Keratinocyte (primary cell): ENCODE data around the gene TBCA. TPM values are rescaled to one million over a fixed set of nuclear protein-coding genes. Genes with fewer than 3 reads are reported as not detected.

Source experiments
- DNase-seq: peaks from one replicate; pipeline ENCODE4 v3.0.0-alpha.2; 2011; ENCODE audit warnings: low read depth, missing footprints, low spot score
- FAIRE-seq: peaks from 2 replicates; lab custom pipeline; 2011; peaks lifted over from hg19 to GRCh38; lab: Jason Lieb, UNC
- H2AFZ ChIP-seq: 2 replicates; pipeline ENCODE4 v1.6.0; 2012; ENCODE audit warnings: low read length, control low read depth, inconsistent platforms; ENCODE audit not compliant: control insufficient read depth
- H3K27ac ChIP-seq: 2 replicates; pipeline ENCODE4 v1.5.1; 2011; ENCODE audit warnings: low read length; ENCODE audit not compliant: control insufficient read depth, insufficient read depth
- H3K27me3 ChIP-seq: 3 replicates; pipeline ENCODE4 v1.6.0; 2011; ENCODE audit warnings: low read length; ENCODE audit not compliant: control insufficient read depth, insufficient read depth; ENCODE audit errors: extremely low read depth
- H3K36me3 ChIP-seq, 2 experiments: 2 replicates in 1 of 2; 3 replicates in 1 of 2; pipeline ENCODE4 v1.5.1; 2011; ENCODE audit warnings: low read length in 2 of 2, mild to moderate bottlenecking in 1 of 2; ENCODE audit not compliant: control insufficient read depth in 2 of 2, insufficient read depth in 2 of 2; ENCODE audit errors: extremely low read depth in 1 of 2
- H3K4me1 ChIP-seq: 3 replicates; pipeline ENCODE4 v1.5.1; 2011; ENCODE audit warnings: low read length; ENCODE audit not compliant: control insufficient read depth, insufficient read depth; ENCODE audit errors: extremely low read depth
- H3K4me2 ChIP-seq: 3 replicates; pipeline ENCODE4 v1.6.0; 2011; ENCODE audit warnings: low read depth, low read length; ENCODE audit not compliant: control insufficient read depth, insufficient read depth; ENCODE audit errors: extremely low read depth
- H3K4me3 ChIP-seq, 3 experiments: fragments of 200-600 bp in 1 of 3; sonication (generic) in 1 of 3; 2 replicates in 2 of 3; 3 replicates in 1 of 3; pipeline ENCODE4 v1.5.1; 2011 to 2016; ENCODE audit warnings: low read length in 3 of 3, mild to moderate bottlenecking in 3 of 3, control low read depth in 2 of 3, inconsistent platforms in 1 of 3, low read depth in 1 of 3, mixed read lengths in 1 of 3, mixed run types in 1 of 3, moderate library complexity in 1 of 3; ENCODE audit not compliant: control insufficient read depth in 2 of 3, insufficient read depth in 2 of 3; ENCODE audit errors: extremely low read depth in 1 of 3
- H3K79me2 ChIP-seq: 2 replicates; pipeline ENCODE4 v1.6.0; 2012; ENCODE audit warnings: low read length; ENCODE audit not compliant: control insufficient read depth, insufficient read depth
- H3K9ac ChIP-seq: 3 replicates; pipeline ENCODE4 v1.6.0; 2011; ENCODE audit warnings: low read length; ENCODE audit not compliant: control insufficient read depth, insufficient read depth; ENCODE audit errors: extremely low read depth
- H3K9me1 ChIP-seq: 3 replicates; pipeline ENCODE4 v1.6.0; 2011; ENCODE audit warnings: low read length; ENCODE audit not compliant: control insufficient read depth, insufficient read depth; ENCODE audit errors: extremely low read depth
- H3K9me3 ChIP-seq: 2 replicates; pipeline ENCODE4 v1.5.1; 2012; ENCODE audit warnings: low read depth, low read length; ENCODE audit not compliant: control insufficient read depth
- H4K20me1 ChIP-seq: 3 replicates; pipeline ENCODE4 v1.6.0; 2011; ENCODE audit warnings: low read length; ENCODE audit not compliant: control insufficient read depth, insufficient read depth; ENCODE audit errors: extremely low read depth
- CTCF ChIP-seq, 3 experiments: IDR thresholded peaks in 1 of 3; conservative IDR thresholded peaks in 1 of 3; optimal IDR thresholded peaks in 1 of 3; 2 replicates in 2 of 3; 3 replicates in 1 of 3; pipeline versions ENCODE3 to v1.5.1; 2011; ENCODE audit warnings: low read length in 3 of 3, mild to moderate bottlenecking in 3 of 3, moderate library complexity in 2 of 3, control low read depth in 1 of 3, inconsistent platforms in 1 of 3; ENCODE audit not compliant: insufficient read depth in 2 of 3; ENCODE audit errors: extremely low read depth in 1 of 3
- EZH2 ChIP-seq: IDR thresholded peaks from one replicate; pipeline ENCODE4 v1.6.1; 2012; ENCODE audit warnings: inconsistent platforms, mild to moderate bottlenecking, low read length, moderate library complexity
- dilution Hi-C: fragments of 300-500 bp; cut with MboI; formaldehyde crosslinking; loops from one replicate; pipeline ENCODE4 v1.7.0; 2020; ENCODE audit warnings: low sequenced_read_pairs; ENCODE audit not compliant: extremely low pct_ligation_motif_present
- polyA plus RNA-seq, 5 experiments: library from polyadenylated mRNA; depleted of rRNA in 3 of 5; stranded (reverse) in 3 of 5; stranded (forward) in 1 of 5; unstranded in 1 of 5; fragments of >200 nt; gene quantifications; 1 replicate in 1 of 5; 2 replicates in 3 of 5; 3 replicates in 1 of 5; pipeline versions ENCODE4 v1.2.1 to v1.2.3, GENCODE V29; 2011 to 2012; ENCODE audit warnings: missing spikeins in 2 of 5, low read depth in 1 of 5, low replicate concordance in 1 of 5

TBCA gene
- polyA plus RNA-seq, 1 donor (not counting 4 experiments of a cell fraction or from before 2014, with no cell fraction given) = 225 TPM

GRCh38 chr5:77663090-77663863 lies 112.9 kb downstream of the TBCA start:
- Histone ChIP-seq H4K20me1 (no peaks in the 10 kb centered on the region), H2AFZ (no peak overlapping the region), H3K9me3 (no peaks in the 10 kb centered on the region), H3K4me1 (no peaks in the 10 kb centered on the region), H3K27ac (no peak overlapping the region), H3K9me1 (no peaks in the 10 kb centered on the region), H3K27me3 (peaks cover 21% of the 10 kb centered on the region), H3K36me3 (no peaks in the 10 kb centered on the region), H3K9ac (no peak overlapping the region), H3K4me2 (no peak overlapping the region), H3K79me2 (no peaks in the 10 kb centered on the region), H3K4me3 (no peak overlapping the region)
- DNase-seq (no peak), FAIRE-seq (no peak)
- no peak for TF ChIP-seq CTCF (optimal IDR thresholded peaks at IDR 0.05 in 1 of 3, IDR thresholded peaks at IDR 0.05 in 1 of 3, conservative IDR thresholded peaks at IDR 0.05 in 1 of 3; ENCODE audit: extremely low read depth in 1 of 3, insufficient read depth in 2 of 3, low read length in 3 of 3)
- no peak for TF ChIP-seq EZH2
- dilution Hi-C loops = no loop called here

GRCh38 chr5:77662635-77663034 lies 113.5 kb downstream of the TBCA start:
- H3K4me3 ChIP-seq = no peak overlapping the region
- peaks cover 20% of the 10 kb centered on the region for H3K27me3 ChIP-seq
- no peaks in the 10 kb centered on the region for H3K4me1 ChIP-seq
- dilution Hi-C loops = no loop called here
- no peak overlapping the region for H3K27ac ChIP-seq
- H2AFZ ChIP-seq = no peak overlapping the region
- TF ChIP-seq CTCF (optimal IDR thresholded peaks at IDR 0.05 in 1 of 3, IDR thresholded peaks at IDR 0.05 in 1 of 3, conservative IDR thresholded peaks at IDR 0.05 in 1 of 3; ENCODE audit: extremely low read depth in 1 of 3, insufficient read depth in 2 of 3, low read length in 3 of 3) (no peak), EZH2 (no peak)
- H3K4me2 ChIP-seq = no peak overlapping the region
- H4K20me1 ChIP-seq = no peaks in the 10 kb centered on the region
- H3K9me1 ChIP-seq = no peaks in the 10 kb centered on the region
- no peaks in the 10 kb centered on the region for H3K36me3 ChIP-seq
- DNase-seq = no peak
- no peaks in the 10 kb centered on the region for H3K9me3 ChIP-seq
- no peak overlapping the region for H3K9ac ChIP-seq
- no peak for FAIRE-seq
- no peaks in the 10 kb centered on the region for H3K79me2 ChIP-seq
